ENCODE results near the gene BCR.

Gene BCR

DNA sequence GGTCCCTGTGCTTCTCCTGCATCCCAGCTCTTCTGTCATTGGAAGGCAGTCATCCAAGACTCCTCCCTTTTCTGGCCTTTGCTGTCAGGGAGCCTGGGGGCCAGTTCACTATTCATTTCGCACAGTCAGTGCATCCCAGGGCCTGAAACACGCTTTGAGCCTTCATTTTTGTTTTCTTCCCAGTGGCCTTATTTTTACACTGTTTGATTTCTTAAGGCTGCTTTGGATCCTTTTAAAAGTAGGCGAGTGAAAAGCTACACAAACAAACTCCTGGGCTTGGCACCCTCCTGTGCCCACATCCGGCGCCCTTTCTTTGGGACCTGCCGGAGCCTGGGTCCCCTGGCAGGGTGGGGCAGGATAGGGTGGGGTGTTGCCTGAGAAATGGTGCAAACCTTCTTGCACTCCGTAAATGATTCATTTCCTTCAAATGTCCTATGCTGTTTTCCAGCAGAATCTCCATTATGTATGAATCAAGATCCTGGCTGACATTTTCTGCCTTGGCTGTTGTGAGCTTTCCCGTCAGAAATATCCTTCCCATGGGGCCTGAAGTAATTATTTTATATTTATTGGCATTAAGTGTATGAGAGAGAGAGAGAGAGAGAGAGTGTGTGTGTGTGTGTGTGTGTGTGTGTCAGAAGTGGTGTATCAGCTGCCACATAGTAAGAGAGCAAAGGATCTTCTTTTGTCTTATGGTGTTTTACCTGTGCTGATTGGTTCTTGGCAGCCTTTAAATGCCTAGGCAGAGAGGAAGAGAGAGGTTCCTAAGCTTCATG is 45.6 kb downstream of the BCR start:
- peaks cover 4% of the 10 kb centered on the region; the same call in 1 of the 2 replicates for H3K9me3 ChIP-seq (ENCODE audit: control insufficient read depth, insufficient read depth, low read length)
- no peaks in the 10 kb centered on the region for H3K36me3 ChIP-seq (ENCODE audit: control insufficient read depth, insufficient read depth, low read length)
- H3K27me3 ChIP-seq (ENCODE audit: control insufficient read depth, insufficient read depth, low read length): no peaks in the 10 kb centered on the region
- no peak overlapping the region for H3K9ac ChIP-seq (ENCODE audit: low read depth, low read length)
- peaks cover 45% of the 10 kb centered on the region for H3K4me1 ChIP-seq (ENCODE audit: control insufficient read depth, insufficient read depth, low read length)
- peak overlapping the region; percentile 40 for H3K27ac ChIP-seq (ENCODE audit: low read depth, low read length)
- no peak overlapping the region for H3K4me3 ChIP-seq (ENCODE audit: low read depth, low read length)

DNA sequence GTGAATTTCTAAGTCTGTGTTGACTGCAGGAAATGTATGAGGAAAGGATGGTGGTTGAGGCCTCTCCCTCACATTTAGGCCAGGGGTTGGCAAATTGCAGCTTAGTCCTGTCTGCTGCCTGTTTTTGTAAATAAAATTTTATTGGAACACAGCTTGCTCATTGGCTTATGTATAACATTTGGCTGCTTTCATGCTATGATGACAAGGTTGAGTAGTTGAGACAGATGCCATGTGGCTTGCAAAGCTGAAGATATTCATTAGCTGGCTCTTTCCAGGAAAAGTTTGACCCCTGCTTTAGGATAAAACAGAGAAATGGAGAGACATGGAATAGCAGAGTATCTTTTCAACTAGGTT is 46.2 kb downstream of the BCR start:
- no peak overlapping the region for H3K9ac ChIP-seq (ENCODE audit: low read depth, low read length)
- H3K27me3 ChIP-seq (ENCODE audit: control insufficient read depth, insufficient read depth, low read length): no peaks in the 10 kb centered on the region
- H3K4me1 ChIP-seq (ENCODE audit: control insufficient read depth, insufficient read depth, low read length): peaks cover 45% of the 10 kb centered on the region
- H3K9me3 ChIP-seq (ENCODE audit: control insufficient read depth, insufficient read depth, low read length): peaks cover 4% of the 10 kb centered on the region; the same call in 1 of the 2 replicates
- H3K27ac ChIP-seq (ENCODE audit: low read depth, low read length): no peak overlapping the region
- H3K36me3 ChIP-seq (ENCODE audit: control insufficient read depth, insufficient read depth, low read length): no peaks in the 10 kb centered on the region
- H3K4me3 ChIP-seq (ENCODE audit: low read depth, low read length): no peak overlapping the region

DNA sequence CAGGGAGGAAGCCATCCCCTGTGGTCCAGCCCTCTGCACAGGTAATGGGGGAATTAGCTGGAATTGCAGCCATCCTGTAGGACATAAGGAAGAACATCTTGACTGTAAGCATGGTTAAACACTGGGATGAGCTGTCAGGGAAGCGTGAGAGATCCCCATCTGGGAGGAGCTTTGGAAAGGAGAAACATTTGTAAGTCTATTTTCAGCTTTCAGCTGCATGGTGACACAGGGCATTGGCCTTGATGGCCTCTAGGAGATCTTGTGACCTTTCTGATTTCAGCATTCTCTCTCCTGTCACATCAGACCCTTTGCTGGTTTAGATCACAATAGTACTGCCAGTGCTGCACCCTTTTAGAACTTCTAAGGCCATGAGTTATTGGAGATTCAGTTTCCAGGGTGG is 47.1 kb downstream of the BCR start:
- no peak overlapping the region for H3K4me3 ChIP-seq (ENCODE audit: low read depth, low read length)
- peaks cover 54% of the 10 kb centered on the region for H3K4me1 ChIP-seq (ENCODE audit: control insufficient read depth, insufficient read depth, low read length)
- no peaks in the 10 kb centered on the region for H3K27me3 ChIP-seq (ENCODE audit: control insufficient read depth, insufficient read depth, low read length)
- peaks cover 4% of the 10 kb centered on the region; the same call in 1 of the 2 replicates for H3K9me3 ChIP-seq (ENCODE audit: control insufficient read depth, insufficient read depth, low read length)
- no peak overlapping the region for H3K27ac ChIP-seq (ENCODE audit: low read depth, low read length)
- H3K9ac ChIP-seq (ENCODE audit: low read depth, low read length): no peak overlapping the region
- H3K36me3 ChIP-seq (ENCODE audit: control insufficient read depth, insufficient read depth, low read length): no peaks in the 10 kb centered on the region

DNA sequence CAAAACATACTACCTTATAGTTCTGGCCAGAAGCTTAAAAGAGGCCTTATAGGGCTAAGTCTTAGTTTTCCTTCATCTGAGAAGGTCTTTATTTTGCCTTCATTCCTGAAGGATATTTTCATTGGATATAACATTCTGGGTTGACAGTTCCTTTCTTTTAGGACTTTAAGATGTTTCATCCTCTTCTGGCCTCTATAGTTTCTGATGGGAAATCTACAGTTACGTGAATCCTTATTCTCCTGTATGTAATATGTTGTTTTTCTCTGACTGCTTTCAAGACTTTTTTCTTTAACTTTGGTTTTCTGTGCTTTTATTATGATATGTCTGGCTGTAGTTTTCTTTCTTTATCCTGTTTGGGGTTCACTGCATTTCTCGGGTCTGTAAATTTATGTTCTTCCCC is 48.2 kb downstream of the BCR start:
- no peaks in the 10 kb centered on the region for H3K27me3 ChIP-seq (ENCODE audit: control insufficient read depth, insufficient read depth, low read length)
- peaks cover 55% of the 10 kb centered on the region for H3K4me1 ChIP-seq (ENCODE audit: control insufficient read depth, insufficient read depth, low read length)
- H3K4me3 ChIP-seq (ENCODE audit: low read depth, low read length): no peak overlapping the region
- H3K27ac ChIP-seq (ENCODE audit: low read depth, low read length): no peak overlapping the region
- H3K36me3 ChIP-seq (ENCODE audit: control insufficient read depth, insufficient read depth, low read length): no peaks in the 10 kb centered on the region
- no peak overlapping the region for H3K9ac ChIP-seq (ENCODE audit: low read depth, low read length)
- peaks cover 4% of the 10 kb centered on the region; the same call in 1 of the 2 replicates for H3K9me3 ChIP-seq (ENCODE audit: control insufficient read depth, insufficient read depth, low read length)

DNA sequence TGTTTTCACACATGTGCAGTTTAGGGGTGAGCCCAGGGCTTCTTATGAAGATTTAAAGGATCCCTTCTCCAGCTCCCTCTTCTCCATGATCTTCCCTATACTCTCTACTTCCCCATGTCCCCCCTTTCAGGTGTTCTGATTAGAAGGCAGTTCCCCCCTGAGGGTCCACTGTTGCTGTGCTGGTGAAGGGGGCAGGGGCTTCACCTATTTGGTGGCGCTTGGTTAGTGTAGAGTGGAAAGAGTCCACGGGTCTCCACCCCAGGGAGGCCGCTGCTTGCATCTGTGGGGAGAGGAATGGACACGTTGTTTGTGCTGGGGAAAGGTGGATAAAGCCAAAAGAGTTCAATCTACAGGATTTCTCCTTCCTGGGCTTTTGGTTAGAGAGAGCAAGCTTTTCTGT is 49.3 kb downstream of the BCR start:
- peak overlapping the region; percentile 8; the same call in 1 of the 2 replicates for H3K9ac ChIP-seq (ENCODE audit: low read depth, low read length)
- H3K4me1 ChIP-seq (ENCODE audit: control insufficient read depth, insufficient read depth, low read length): peaks cover 57% of the 10 kb centered on the region
- H3K36me3 ChIP-seq (ENCODE audit: control insufficient read depth, insufficient read depth, low read length): no peaks in the 10 kb centered on the region

DNA sequence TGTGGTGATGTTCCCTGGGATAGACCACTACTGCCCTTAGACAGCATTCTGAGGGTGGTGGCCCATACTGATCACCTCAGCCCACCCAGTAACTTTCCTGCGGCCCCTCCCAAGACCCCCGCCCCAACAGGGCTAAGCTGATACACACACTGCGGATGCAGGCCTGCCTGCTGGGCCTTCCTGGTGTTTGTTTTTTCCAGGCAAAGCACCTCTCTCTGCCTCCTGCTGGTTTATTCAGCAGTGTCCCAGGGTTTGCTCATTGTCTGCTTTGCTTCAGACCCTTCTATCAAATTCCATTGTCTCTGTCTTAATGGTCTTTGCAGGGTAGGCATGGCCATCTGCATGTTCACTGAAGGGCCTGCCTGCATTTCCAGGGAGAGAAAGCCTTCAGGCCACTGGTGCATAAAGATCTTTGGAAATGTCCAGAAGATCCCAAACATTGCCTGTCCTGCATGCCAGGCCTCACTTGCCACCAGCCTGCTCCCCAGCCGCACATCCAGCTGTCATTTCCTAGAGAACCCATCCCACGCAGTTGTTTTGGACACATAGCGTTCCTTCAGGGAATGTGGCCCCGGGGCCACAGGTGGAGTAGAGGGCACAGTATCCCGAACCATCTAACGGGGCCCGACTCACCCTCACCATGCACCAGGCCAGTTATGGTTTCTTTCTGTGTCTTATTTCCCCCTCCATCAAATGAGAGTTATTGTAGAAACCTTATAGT is 50.2 kb downstream of the BCR start:
- no peaks in the 10 kb centered on the region for H3K27me3 ChIP-seq (ENCODE audit: control insufficient read depth, insufficient read depth, low read length)
- peaks cover 50% of the 10 kb centered on the region for H3K4me1 ChIP-seq (ENCODE audit: control insufficient read depth, insufficient read depth, low read length)
- peak overlapping the region; percentile 88 for H3K27ac ChIP-seq (ENCODE audit: low read depth, low read length)
- H3K9me3 ChIP-seq (ENCODE audit: control insufficient read depth, insufficient read depth, low read length): peaks cover 4% of the 10 kb centered on the region; the same call in 1 of the 2 replicates
- no peaks in the 10 kb centered on the region for H3K36me3 ChIP-seq (ENCODE audit: control insufficient read depth, insufficient read depth, low read length)
- H3K9ac ChIP-seq (ENCODE audit: low read depth, low read length): no peak overlapping the region
- H3K4me3 ChIP-seq (ENCODE audit: low read depth, low read length): 0 out of 2 replicates have a peak overlapping the region, but pooled peaks have one; percentile 19

More for the DNA sequence above, 49.3 kb downstream of the BCR start:
- Histone ChIP-seq H3K27ac (ENCODE audit: low read depth, low read length) (peak overlapping the region; percentile 88), H3K4me3 (ENCODE audit: low read depth, low read length) (0 out of 2 replicates have a peak overlapping the region, but pooled peaks have one; percentile 19), H3K27me3 (ENCODE audit: control insufficient read depth, insufficient read depth, low read length) (no peaks in the 10 kb centered on the region), H3K9me3 (ENCODE audit: control insufficient read depth, insufficient read depth, low read length) (peaks cover 4% of the 10 kb centered on the region; the same call in 1 of the 2 replicates)

DNA sequence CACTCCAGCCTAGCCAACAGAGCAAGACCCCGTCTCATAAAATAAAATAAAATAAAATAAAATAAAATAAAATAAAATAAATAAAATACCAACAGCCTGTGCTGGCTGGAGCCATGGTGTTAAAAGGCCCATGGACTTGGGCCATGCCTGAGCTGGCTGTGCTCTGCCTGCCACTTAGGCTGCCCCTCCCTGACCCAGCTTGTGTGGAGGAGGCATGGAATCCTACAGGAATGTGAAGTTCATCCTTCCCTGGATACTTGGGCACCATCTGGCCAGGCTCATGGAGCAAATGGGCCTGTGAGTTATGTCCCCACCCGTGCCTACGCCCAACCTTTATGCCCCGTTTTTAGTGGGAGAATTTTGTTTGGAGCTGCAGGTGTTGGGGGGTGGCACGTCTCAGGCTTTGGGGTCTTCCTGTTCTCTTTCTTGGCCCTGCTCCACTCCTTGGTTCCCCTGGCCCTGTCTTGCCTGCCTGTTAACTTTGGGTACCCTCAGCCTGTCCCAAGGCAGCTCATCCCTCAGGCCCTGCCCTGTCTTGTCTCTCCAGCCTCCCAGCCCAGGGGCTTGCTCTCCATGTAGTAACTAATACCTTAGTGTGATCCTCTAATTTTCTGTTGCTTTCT is 51.3 kb downstream of the BCR start:
- Histone ChIP-seq H3K4me3 (ENCODE audit: low read depth, low read length) (no peak overlapping the region), H3K9ac (ENCODE audit: low read depth, low read length) (no peak overlapping the region), H3K27ac (ENCODE audit: low read depth, low read length) (peak overlapping the region; percentile 88), H3K36me3 (ENCODE audit: control insufficient read depth, insufficient read depth, low read length) (no peaks in the 10 kb centered on the region), H3K9me3 (ENCODE audit: control insufficient read depth, insufficient read depth, low read length) (peaks cover 4% of the 10 kb centered on the region; the same call in 1 of the 2 replicates), H3K4me1 (ENCODE audit: control insufficient read depth, insufficient read depth, low read length) (peaks cover 54% of the 10 kb centered on the region), H3K27me3 (ENCODE audit: control insufficient read depth, insufficient read depth, low read length) (no peaks in the 10 kb centered on the region)

DNA sequence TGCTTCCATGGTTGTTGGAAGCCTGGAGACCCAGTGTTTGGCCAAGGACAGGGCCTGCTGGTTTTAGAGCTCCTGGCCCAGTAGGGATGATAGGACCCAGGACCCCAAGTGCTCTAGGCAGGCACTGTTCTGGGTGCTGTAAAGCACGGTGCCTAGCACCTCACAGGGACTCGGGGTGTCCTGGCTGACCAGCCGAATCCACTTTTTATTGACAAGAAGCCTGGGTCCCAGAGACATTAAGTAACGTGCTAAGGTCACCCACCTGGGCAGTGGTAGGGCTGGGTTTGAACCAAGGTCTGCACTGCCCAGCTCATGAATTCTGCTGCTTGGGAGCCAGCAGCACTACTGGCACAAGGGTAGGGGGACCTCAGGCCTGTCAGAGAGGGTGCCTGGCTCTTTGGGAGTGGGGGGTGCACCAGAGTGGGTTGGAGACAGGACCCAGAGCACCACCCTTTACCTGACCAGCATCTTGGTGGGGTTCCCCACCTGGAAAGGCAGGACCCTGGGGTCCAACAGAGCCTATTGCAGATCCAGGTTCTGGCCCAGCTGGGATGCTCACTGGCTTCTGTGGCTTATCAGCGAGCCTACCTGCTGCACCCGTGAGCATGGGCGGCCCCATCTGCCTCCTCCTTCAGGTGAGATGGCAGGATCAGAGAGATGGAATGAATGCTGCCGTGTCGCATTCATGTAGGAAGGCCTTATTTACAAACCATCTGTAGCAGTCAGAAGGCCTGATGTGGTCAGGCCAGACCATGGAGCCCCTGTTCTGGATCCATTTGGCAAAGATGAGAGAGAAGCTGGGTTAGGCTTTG is 52.0 kb downstream of the BCR start:
- Histone ChIP-seq H3K27me3 (ENCODE audit: control insufficient read depth, insufficient read depth, low read length) (no peaks in the 10 kb centered on the region), H3K27ac (ENCODE audit: low read depth, low read length) (no peak overlapping the region), H3K4me1 (ENCODE audit: control insufficient read depth, insufficient read depth, low read length) (peaks cover 61% of the 10 kb centered on the region), H3K36me3 (ENCODE audit: control insufficient read depth, insufficient read depth, low read length) (no peaks in the 10 kb centered on the region), H3K9me3 (ENCODE audit: control insufficient read depth, insufficient read depth, low read length) (peaks cover 4% of the 10 kb centered on the region; the same call in 1 of the 2 replicates), H3K4me3 (ENCODE audit: low read depth, low read length) (no peak overlapping the region), H3K9ac (ENCODE audit: low read depth, low read length) (no peak overlapping the region)

DNA sequence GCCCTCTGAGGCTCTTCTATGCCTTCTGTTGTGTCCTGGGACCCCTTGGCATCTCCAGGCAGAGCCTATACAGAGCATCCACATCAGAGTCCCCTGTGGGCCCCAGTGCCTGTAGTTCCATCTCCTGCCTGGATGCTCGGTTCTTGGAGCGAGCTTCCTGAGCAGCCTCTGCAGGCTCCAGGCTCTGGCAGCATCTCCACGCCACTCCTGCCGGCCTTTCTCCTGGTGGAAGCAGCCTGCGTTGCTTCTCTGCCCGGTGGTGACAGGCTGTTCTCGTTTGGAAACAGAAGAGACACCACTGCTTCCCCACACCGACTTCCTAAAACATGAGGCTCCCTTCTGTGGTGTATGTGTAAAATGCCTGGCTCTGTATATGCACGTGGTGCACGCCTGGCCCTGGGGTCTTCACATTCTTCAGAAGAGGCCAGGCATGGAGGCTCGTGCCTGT is 52.8 kb downstream of the BCR start:
- no peak overlapping the region for H3K27ac ChIP-seq (ENCODE audit: low read depth, low read length)
- H3K27me3 ChIP-seq (ENCODE audit: control insufficient read depth, insufficient read depth, low read length): no peaks in the 10 kb centered on the region
- H3K4me1 ChIP-seq (ENCODE audit: control insufficient read depth, insufficient read depth, low read length): peaks cover 68% of the 10 kb centered on the region
- no peaks in the 10 kb centered on the region for H3K36me3 ChIP-seq (ENCODE audit: control insufficient read depth, insufficient read depth, low read length)
- no peak overlapping the region for H3K4me3 ChIP-seq (ENCODE audit: low read depth, low read length)
- H3K9me3 ChIP-seq (ENCODE audit: control insufficient read depth, insufficient read depth, low read length): no peaks in the 10 kb centered on the region
- no peak overlapping the region for H3K9ac ChIP-seq (ENCODE audit: low read depth, low read length)

DNA sequence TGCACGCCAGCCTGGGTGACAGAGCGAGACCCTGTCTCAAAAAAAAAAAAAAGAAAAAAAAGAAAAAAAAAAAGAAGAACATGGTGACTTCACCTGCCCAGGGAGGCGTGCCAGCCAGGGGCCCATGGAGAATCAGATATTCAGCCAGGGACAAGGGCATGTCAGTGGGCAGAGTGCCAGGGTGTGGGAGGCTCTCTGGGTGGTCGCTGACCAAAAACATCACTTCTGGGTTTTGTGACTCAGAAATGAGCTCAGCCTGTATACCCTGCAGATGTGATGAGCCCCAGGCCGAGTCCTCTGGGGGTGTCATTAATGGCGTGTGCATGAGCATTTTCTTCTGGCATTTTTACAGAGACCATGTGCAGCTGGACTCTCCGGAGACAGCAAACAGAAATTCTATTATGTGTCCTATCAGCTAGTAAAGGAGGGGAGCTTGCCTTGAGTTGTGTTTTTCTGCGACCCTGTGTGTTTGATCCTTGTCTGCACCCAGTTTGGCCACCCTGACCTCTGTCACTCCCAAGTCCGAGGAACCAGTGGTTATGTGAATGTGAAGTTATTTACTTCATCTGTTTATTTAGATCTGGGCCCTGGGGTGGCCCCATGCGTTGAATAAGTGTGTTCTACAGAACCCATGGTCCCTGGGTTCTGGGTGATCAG is 53.6 kb downstream of the BCR start:
- H3K27me3 ChIP-seq (ENCODE audit: control insufficient read depth, insufficient read depth, low read length): no peaks in the 10 kb centered on the region
- H3K9me3 ChIP-seq (ENCODE audit: control insufficient read depth, insufficient read depth, low read length): no peaks in the 10 kb centered on the region
- H3K9ac ChIP-seq (ENCODE audit: low read depth, low read length): no peak overlapping the region
- H3K4me3 ChIP-seq (ENCODE audit: low read depth, low read length): no peak overlapping the region
- H3K27ac ChIP-seq (ENCODE audit: low read depth, low read length): no peak overlapping the region
- H3K36me3 ChIP-seq (ENCODE audit: control insufficient read depth, insufficient read depth, low read length): no peaks in the 10 kb centered on the region
- peaks cover 68% of the 10 kb centered on the region for H3K4me1 ChIP-seq (ENCODE audit: control insufficient read depth, insufficient read depth, low read length)
